ENCODE data around the gene LRRC49.

DNA sequence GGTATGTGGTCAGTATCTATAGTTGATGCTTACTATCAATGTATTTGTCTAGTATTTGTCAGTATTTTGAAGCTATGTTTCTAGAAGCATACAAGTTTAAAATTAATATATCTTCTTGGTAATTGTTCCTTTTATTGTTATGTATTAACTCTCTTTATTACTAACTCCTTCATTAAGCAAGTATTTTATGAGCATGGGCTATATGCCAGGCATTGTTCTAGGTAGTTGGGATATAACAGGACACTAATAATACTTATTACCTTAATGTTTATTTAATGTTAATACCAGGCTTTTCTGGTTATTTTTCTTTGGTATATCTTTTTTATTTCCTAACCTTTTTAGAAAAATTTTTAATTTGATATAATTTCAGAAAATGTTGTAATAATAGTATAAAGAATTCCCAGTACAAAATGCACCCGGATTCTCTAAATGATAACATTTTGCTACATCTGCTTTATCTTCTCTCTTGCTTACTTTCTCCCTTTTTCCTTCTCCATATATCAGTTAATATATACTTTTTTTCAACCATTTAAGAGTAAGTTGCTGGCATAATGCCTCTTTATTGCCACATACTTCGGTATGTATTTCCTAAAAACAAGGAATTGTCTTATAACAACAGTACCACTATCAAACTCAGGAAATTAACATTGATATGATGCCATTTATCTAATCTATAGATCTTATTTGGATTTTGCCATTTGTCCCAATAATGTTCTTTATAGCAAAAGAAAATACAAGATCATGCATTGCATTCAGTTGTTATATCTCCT, 30.9 kb downstream of the LRRC49 start:
- TF ChIP-seq, protein P1, sequence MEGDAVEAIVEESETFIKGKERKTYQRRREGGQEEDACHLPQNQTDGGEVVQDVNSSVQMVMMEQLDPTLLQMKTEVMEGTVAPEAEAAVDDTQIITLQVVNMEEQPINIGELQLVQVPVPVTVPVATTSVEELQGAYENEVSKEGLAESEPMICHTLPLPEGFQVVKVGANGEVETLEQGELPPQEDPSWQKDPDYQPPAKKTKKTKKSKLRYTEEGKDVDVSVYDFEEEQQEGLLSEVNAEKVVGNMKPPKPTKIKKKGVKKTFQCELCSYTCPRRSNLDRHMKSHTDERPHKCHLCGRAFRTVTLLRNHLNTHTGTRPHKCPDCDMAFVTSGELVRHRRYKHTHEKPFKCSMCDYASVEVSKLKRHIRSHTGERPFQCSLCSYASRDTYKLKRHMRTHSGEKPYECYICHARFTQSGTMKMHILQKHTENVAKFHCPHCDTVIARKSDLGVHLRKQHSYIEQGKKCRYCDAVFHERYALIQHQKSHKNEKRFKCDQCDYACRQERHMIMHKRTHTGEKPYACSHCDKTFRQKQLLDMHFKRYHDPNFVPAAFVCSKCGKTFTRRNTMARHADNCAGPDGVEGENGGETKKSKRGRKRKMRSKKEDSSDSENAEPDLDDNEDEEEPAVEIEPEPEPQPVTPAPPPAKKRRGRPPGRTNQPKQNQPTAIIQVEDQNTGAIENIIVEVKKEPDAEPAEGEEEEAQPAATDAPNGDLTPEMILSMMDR (IDR thresholded peaks at IDR 0.05; ENCODE audit: low read depth, low read length): no peak
- no peak for TF ChIP-seq EZH2phosphoT487 (IDR thresholded peaks at IDR 0.05; ENCODE audit: low read depth)
